GM12872 (cell line): ENCODE data around the gene BIRC7.

Experiments
- CTCF ChIP-seq: IDR thresholded peaks from 3 replicates; pipeline ENCODE4 v1.5.1; 2011; ENCODE audit warnings: low read depth, mild to moderate bottlenecking, low read length, moderate library complexity; ENCODE audit not compliant: insufficient read depth

Gene BIRC7

GRCh38 chr20:63279931-63280330 lies 44.2 kb downstream of the BIRC7 start:
- TF ChIP-seq CTCF = no peak

GRCh38 chr20:63280371-63280770 lies 44.7 kb downstream of the BIRC7 start:
- no peak for TF ChIP-seq CTCF

GRCh38 chr20:63280929-63281545 lies 45.3 kb downstream of the BIRC7 start:
- TF ChIP-seq CTCF = peak; percentile 35; the same call in 2 of the 3 replicates

GRCh38 chr20:63281742-63282665 lies 46.3 kb downstream of the BIRC7 start:
- TF ChIP-seq CTCF = no peak

GRCh38 chr20:63282946-63283345 lies 47.2 kb downstream of the BIRC7 start:
- no peak for TF ChIP-seq CTCF

GRCh38 chr20:63283397-63284082 lies 47.8 kb downstream of the BIRC7 start:
- no peak for TF ChIP-seq CTCF

- no peak for TF ChIP-seq CTCF
These were observed 48.4 kb downstream of the BIRC7 start for GRCh38 chr20:63284083-63284440.
